GM21381 (cell line): Measurements from ENCODE around the gene SEC61G.

ENCODE experiments used
- ATAC-seq: cut with Tn5 transposase; IDR thresholded peaks from one replicate; pipeline ENCODE4 v1.9.1; 2021; ENCODE audit warnings: mild to moderate bottlenecking, moderate library complexity; ENCODE audit not compliant: unreplicated experiment

Gene SEC61G

GRCh38 chr7:54769203-54769602 lies 10.2 kb upstream of the SEC61G start:
- ATAC-seq = no peak

- ATAC-seq = no peak
Observed at GRCh38 chr7:54764861-54765260, 5.8 kb upstream of the SEC61G start.

- ATAC-seq = no peak
Observed at GRCh38 chr7:54757711-54758110, 1.3 kb downstream of the SEC61G start.

GRCh38 chr7:54749200-54749599 lies 9.8 kb downstream of the SEC61G start:
- ATAC-seq = no peak

- no peak for ATAC-seq
Observed at GRCh38 chr7:54747234-54747633, 11.8 kb downstream of the SEC61G start.

- ATAC-seq = no peak
Observed at GRCh38 chr7:54743580-54743979, 15.4 kb downstream of the SEC61G start.

- no peak for ATAC-seq
Observed at GRCh38 chr7:54738737-54739136, 20.3 kb downstream of the SEC61G start.

- no peak for ATAC-seq
Observed at GRCh38 chr7:54729107-54729506, 29.9 kb downstream of the SEC61G start.

GRCh38 chr7:54728411-54728810 lies 30.6 kb downstream of the SEC61G start:
- no peak for ATAC-seq

- no peak for ATAC-seq
Observed at GRCh38 chr7:54725255-54725654, 33.8 kb downstream of the SEC61G start.

GRCh38 chr7:54722502-54722901 lies 36.5 kb downstream of the SEC61G start:
- no peak for ATAC-seq

- ATAC-seq = no peak
Observed at GRCh38 chr7:54722026-54722425, 37.0 kb downstream of the SEC61G start.

- no peak for ATAC-seq
Observed at GRCh38 chr7:54719974-54720373, 39.0 kb downstream of the SEC61G start.

GRCh38 chr7:54719425-54719824 lies 39.6 kb downstream of the SEC61G start:
- ATAC-seq = no peak

GRCh38 chr7:54712820-54713219 lies 46.2 kb downstream of the SEC61G start:
- no peak for ATAC-seq

GRCh38 chr7:54711900-54712595 lies 47.0 kb downstream of the SEC61G start:
- ATAC-seq = no peak

GRCh38 chr7:54709283-54709682 lies 49.7 kb downstream of the SEC61G start:
- no peak for ATAC-seq

GRCh38 chr7:54705436-54705835 lies 53.6 kb downstream of the SEC61G start:
- ATAC-seq = no peak

- ATAC-seq = no peak
Observed at GRCh38 chr7:54704851-54705250, 54.2 kb downstream of the SEC61G start.
